Stimulated activated naive CD8-positive, alpha-beta T cell treated with anti-CD3 and anti-CD28 coated beads, Interleukin-15, amount 100 ng/mL, for 72 hours (primary cell): ENCODE measurements around the gene CEP164.
"Not testable (repeated sequence)": the region's sequence is repeated elsewhere in the genome, so short reads cannot be mapped to it uniquely, and the experiment has no call there.

Experiments
- ATAC-seq: fragments of 150-1000 bp; cut with Tn5 transposase; 2 replicates; pipeline ENCODE4 v1.10.0; 2021; ENCODE audit warnings: mild to moderate bottlenecking, moderate library complexity
- DNase-seq, 2 donors: peaks; one replicate each; pipeline ENCODE4 v3.0.0; 2021 to 2022
- H3K27ac Mint-ChIP-seq, 2 donors: one replicate each; pipeline ENCODE4 v1.8.0; 2022; ENCODE audit warnings: mild to moderate bottlenecking in 2 of 2, mixed read lengths in 2 of 2, moderate library complexity in 2 of 2
- H3K27me3 Mint-ChIP-seq: one replicate; pipeline ENCODE4 v1.8.0; 2022; ENCODE audit warnings: mixed read lengths
- H3K4me1 Mint-ChIP-seq: one replicate; pipeline ENCODE4 v1.8.0; 2022; ENCODE audit warnings: mild to moderate bottlenecking, mixed read lengths
- H3K4me3 Mint-ChIP-seq, 2 donors: one replicate each; pipeline ENCODE4 v1.8.0; 2022; ENCODE audit warnings: mild to moderate bottlenecking in 2 of 2, mixed read lengths in 2 of 2, moderate library complexity in 1 of 2
- H3K9me3 Mint-ChIP-seq, 2 donors: one replicate each; pipeline ENCODE4 v1.8.0; 2022; ENCODE audit warnings: mixed read lengths in 2 of 2

CEP164 gene

GRCh38 chr11:117392979-117393378 is 65.3 kb downstream of the CEP164 start:
- H3K4me3 Mint-ChIP-seq = no peak overlapping the region
- H3K27ac Mint-ChIP-seq = no peak overlapping the region
- ATAC-seq (no peak), DNase-seq (no peak)
- no peaks in the 10 kb centered on the region for H3K4me1 Mint-ChIP-seq
- peaks cover 0 to 13% of the 10 kb centered on the region in 2 donors for H3K9me3 Mint-ChIP-seq
- H3K27me3 Mint-ChIP-seq = no peaks in the 10 kb centered on the region

- ATAC-seq = no peak
- peaks cover 0 to 22% of the 10 kb centered on the region in 2 donors for H3K9me3 Mint-ChIP-seq
- no peaks in the 10 kb centered on the region for H3K4me1 Mint-ChIP-seq
- H3K27me3 Mint-ChIP-seq = no peaks in the 10 kb centered on the region
- no peak overlapping the region for H3K4me3 Mint-ChIP-seq
- no peak overlapping the region for H3K27ac Mint-ChIP-seq
- DNase-seq = no peak
These were observed 66.7 kb downstream of the CEP164 start for GRCh38 chr11:117394221-117394925.

- ATAC-seq = no peak
- H3K27ac Mint-ChIP-seq = peak overlapping the region; percentile 48 to 71
These were observed 67.8 kb downstream of the CEP164 start for GRCh38 chr11:117395476-117395875.

GRCh38 chr11:117396970-117397369 is 69.3 kb downstream of the CEP164 start:
- Mint-ChIP-seq H3K4me3 (no peak overlapping the region), H3K27me3 (no peaks in the 10 kb centered on the region), H3K4me1 (no peaks in the 10 kb centered on the region), H3K9me3 (peaks cover 0 to 28% of the 10 kb centered on the region in 2 donors), H3K27ac (peak overlapping the region in 1 of 2 donors; percentile 79)
- DNase-seq (no peak), ATAC-seq (no peak)

More at GRCh38 chr11:117395476-117395875, 67.8 kb downstream of the CEP164 start:
- peaks cover 0 to 28% of the 10 kb centered on the region in 2 donors for H3K9me3 Mint-ChIP-seq
- H3K4me1 Mint-ChIP-seq = no peaks in the 10 kb centered on the region
- no peak overlapping the region for H3K4me3 Mint-ChIP-seq
- no peaks in the 10 kb centered on the region for H3K27me3 Mint-ChIP-seq
- no peak for DNase-seq

- peaks cover 0 to 38% of the 10 kb centered on the region in 2 donors for H3K9me3 Mint-ChIP-seq
- not testable (repeated sequence) for H3K27me3 Mint-ChIP-seq, DNase-seq, H3K4me1 Mint-ChIP-seq, H3K4me3 Mint-ChIP-seq, H3K27ac Mint-ChIP-seq, ATAC-seq
These were observed 71.0 kb downstream of the CEP164 start for GRCh38 chr11:117398618-117399017.

GRCh38 chr11:117399100-117399840 is 71.6 kb downstream of the CEP164 start:
- not testable (repeated sequence) for H3K27me3 Mint-ChIP-seq, H3K4me1 Mint-ChIP-seq, H3K4me3 Mint-ChIP-seq, H3K27ac Mint-ChIP-seq, ATAC-seq, DNase-seq
- H3K9me3 Mint-ChIP-seq = peaks cover 0 to 45% of the 10 kb centered on the region in 2 donors

GRCh38 chr11:117405898-117406297 is 78.2 kb downstream of the CEP164 start:
- H3K4me1 Mint-ChIP-seq, H3K27ac Mint-ChIP-seq, DNase-seq, ATAC-seq, H3K4me3 Mint-ChIP-seq, H3K27me3 Mint-ChIP-seq: not testable (repeated sequence)
- H3K9me3 Mint-ChIP-seq = peaks cover 0 to 30% of the 10 kb centered on the region in 2 donors

GRCh38 chr11:117407016-117407415 is 79.4 kb downstream of the CEP164 start:
- no peak for ATAC-seq
- no peak for DNase-seq
- H3K9me3 Mint-ChIP-seq = peaks cover 0 to 30% of the 10 kb centered on the region in 2 donors
- peak overlapping the region in 1 of 2 donors; percentile 36 for H3K27ac Mint-ChIP-seq
- H3K4me3 Mint-ChIP-seq = no peak overlapping the region
- no peaks in the 10 kb centered on the region for H3K27me3 Mint-ChIP-seq
- H3K4me1 Mint-ChIP-seq = no peaks in the 10 kb centered on the region

- H3K4me1 Mint-ChIP-seq = no peaks in the 10 kb centered on the region
- H3K27me3 Mint-ChIP-seq = no peaks in the 10 kb centered on the region
- peaks cover 0 to 22% of the 10 kb centered on the region in 2 donors for H3K9me3 Mint-ChIP-seq
- DNase-seq (no peak), ATAC-seq (no peak)
- peak overlapping the region in 1 of 2 donors; percentile 68 for H3K27ac Mint-ChIP-seq
- H3K4me3 Mint-ChIP-seq = no peak overlapping the region
These were observed 80.7 kb downstream of the CEP164 start for GRCh38 chr11:117408356-117408755.

- Mint-ChIP-seq H3K27me3 (no peaks in the 10 kb centered on the region), H3K4me1 (no peaks in the 10 kb centered on the region), H3K27ac (no peak overlapping the region), H3K9me3 (peaks cover 0 to 11% of the 10 kb centered on the region in 2 donors), H3K4me3 (no peak overlapping the region)
- no peak for ATAC-seq
- DNase-seq = no peak
These were observed 81.9 kb downstream of the CEP164 start for GRCh38 chr11:117409511-117409910.

- no peak overlapping the region for H3K4me3 Mint-ChIP-seq
- peaks cover 0 to 10% of the 10 kb centered on the region in 2 donors for H3K9me3 Mint-ChIP-seq
- H3K27ac Mint-ChIP-seq = no peak overlapping the region
- H3K4me1 Mint-ChIP-seq = no peaks in the 10 kb centered on the region
- no peaks in the 10 kb centered on the region for H3K27me3 Mint-ChIP-seq
- ATAC-seq (no peak), DNase-seq (no peak)
These were observed 82.6 kb downstream of the CEP164 start for GRCh38 chr11:117410238-117410637.

GRCh38 chr11:117410861-117411710 is 83.4 kb downstream of the CEP164 start:
- Mint-ChIP-seq H3K27me3 (no peaks in the 10 kb centered on the region), H3K27ac (no peak overlapping the region), H3K4me3 (no peak overlapping the region), H3K9me3 (peaks cover 0 to 1% of the 10 kb centered on the region in 2 donors), H3K4me1 (no peaks in the 10 kb centered on the region)
- no peak for ATAC-seq
- DNase-seq = no peak

- Mint-ChIP-seq H3K9me3 (no peaks in the 10 kb centered on the region), H3K27ac (peak overlapping the region in 1 of 2 donors; percentile 55), H3K4me3 (no peak overlapping the region), H3K4me1 (no peaks in the 10 kb centered on the region), H3K27me3 (no peaks in the 10 kb centered on the region)
- ATAC-seq (no peak), DNase-seq (no peak)
These were observed 84.1 kb downstream of the CEP164 start for GRCh38 chr11:117411736-117412135.

GRCh38 chr11:117412176-117412575 is 84.5 kb downstream of the CEP164 start:
- H3K27ac Mint-ChIP-seq = peak overlapping the region in 1 of 2 donors; percentile 55
- H3K27me3 Mint-ChIP-seq = no peaks in the 10 kb centered on the region
- no peaks in the 10 kb centered on the region for H3K9me3 Mint-ChIP-seq
- ATAC-seq = no peak
- no peak overlapping the region for H3K4me3 Mint-ChIP-seq
- no peaks in the 10 kb centered on the region for H3K4me1 Mint-ChIP-seq
- DNase-seq = no peak

- Mint-ChIP-seq H3K9me3 (no peaks in the 10 kb centered on the region), H3K27me3 (no peaks in the 10 kb centered on the region), H3K4me1 (no peaks in the 10 kb centered on the region), H3K27ac (peak overlapping the region in 1 of 2 donors; percentile 51), H3K4me3 (no peak overlapping the region)
- DNase-seq (no peak), ATAC-seq (no peak)
These were observed 85.1 kb downstream of the CEP164 start for GRCh38 chr11:117412653-117413275.
